ENCODE results near the gene SLC6A17. TPM values are rescaled to one million over a fixed set of nuclear protein-coding genes. Genes with fewer than 3 reads are reported as not detected.

The SLC6A17 gene
- total RNA-seq, 4 donors from 2014 or later = 0.06 to 0.19 (median 0.12) TPM; not detected in 1

DNA sequence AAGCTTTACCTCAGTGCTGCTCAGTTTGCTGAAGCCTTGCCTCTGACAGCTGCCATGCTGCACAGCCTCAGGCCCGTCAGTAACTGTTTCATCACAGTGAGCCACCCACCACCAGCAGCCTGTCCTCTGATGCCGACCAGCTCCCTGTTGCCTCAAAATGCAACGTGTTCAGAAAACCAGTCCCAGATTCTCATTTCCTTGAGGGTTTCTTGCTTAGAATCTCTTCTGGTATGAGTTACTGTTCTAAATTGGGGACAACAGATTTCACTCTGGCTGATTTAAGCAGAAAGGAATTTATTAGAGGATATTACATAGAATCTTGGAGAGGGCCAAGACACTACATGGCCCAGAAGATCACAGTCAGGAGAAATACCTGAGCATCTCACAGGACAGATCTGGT lies 27.1 kb upstream of the SLC6A17 start:
- TF ChIP-seq, protein P1, sequence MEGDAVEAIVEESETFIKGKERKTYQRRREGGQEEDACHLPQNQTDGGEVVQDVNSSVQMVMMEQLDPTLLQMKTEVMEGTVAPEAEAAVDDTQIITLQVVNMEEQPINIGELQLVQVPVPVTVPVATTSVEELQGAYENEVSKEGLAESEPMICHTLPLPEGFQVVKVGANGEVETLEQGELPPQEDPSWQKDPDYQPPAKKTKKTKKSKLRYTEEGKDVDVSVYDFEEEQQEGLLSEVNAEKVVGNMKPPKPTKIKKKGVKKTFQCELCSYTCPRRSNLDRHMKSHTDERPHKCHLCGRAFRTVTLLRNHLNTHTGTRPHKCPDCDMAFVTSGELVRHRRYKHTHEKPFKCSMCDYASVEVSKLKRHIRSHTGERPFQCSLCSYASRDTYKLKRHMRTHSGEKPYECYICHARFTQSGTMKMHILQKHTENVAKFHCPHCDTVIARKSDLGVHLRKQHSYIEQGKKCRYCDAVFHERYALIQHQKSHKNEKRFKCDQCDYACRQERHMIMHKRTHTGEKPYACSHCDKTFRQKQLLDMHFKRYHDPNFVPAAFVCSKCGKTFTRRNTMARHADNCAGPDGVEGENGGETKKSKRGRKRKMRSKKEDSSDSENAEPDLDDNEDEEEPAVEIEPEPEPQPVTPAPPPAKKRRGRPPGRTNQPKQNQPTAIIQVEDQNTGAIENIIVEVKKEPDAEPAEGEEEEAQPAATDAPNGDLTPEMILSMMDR (IDR thresholded peaks at IDR 0.05) = no peak
- DNase-seq (ENCODE audit: low spot score) (no peak), ATAC-seq (ENCODE audit: low FRiP score) (no peak)

DNA sequence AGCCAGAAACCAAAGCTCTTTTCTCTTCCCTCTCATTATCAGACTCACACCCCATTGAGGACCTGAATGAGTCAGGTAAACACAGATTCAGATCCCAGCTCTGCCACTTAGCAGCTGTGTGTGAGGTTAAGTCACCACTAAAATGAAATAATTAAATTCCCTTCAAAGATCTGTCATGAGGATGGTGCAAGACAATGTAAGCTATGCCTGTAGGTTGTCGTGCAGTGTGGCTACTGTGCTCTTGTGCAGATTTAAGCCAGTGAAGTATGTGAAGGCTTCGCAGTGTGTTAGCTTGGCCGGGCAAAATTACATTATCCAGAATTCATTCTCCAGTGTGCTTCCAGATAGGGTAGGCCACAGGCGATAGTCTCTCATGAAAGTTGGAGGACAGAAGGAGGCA lies 24.5 kb upstream of the SLC6A17 start:
- DNase-seq (ENCODE audit: low spot score) (no peak), ATAC-seq (ENCODE audit: low FRiP score) (no peak)
- TF ChIP-seq, protein P1 (IDR thresholded peaks at IDR 0.05) = no peak

DNA sequence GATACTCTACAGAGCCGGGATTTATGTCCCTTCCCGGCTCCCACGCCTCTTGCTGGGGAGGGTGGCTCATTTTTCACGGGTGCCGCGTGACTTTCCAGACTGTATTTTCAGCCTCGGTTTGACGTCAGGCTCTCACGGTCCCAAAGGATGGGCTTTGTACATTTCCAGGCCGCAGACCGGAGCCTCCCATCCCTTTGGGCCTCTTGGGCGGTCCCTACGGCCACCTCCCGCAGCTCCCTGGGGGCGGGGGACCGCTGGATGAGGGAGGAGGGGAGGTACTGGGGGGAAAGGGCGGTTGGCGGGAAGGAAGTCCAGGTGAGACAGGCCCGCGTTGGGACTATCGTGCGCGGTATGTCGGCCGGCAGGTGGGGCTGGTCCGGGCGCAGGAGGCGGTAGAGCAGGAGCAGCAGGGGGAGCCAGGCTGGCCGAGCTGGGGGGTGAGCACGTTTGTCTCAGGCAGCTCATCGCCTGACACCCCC lies 20.1 kb upstream of the SLC6A17 start:
- TF ChIP-seq, protein P1 (IDR thresholded peaks at IDR 0.05) = no peak
- ATAC-seq (ENCODE audit: low FRiP score) (peak; percentile 34), DNase-seq (ENCODE audit: low spot score) (peak; percentile 34)

DNA sequence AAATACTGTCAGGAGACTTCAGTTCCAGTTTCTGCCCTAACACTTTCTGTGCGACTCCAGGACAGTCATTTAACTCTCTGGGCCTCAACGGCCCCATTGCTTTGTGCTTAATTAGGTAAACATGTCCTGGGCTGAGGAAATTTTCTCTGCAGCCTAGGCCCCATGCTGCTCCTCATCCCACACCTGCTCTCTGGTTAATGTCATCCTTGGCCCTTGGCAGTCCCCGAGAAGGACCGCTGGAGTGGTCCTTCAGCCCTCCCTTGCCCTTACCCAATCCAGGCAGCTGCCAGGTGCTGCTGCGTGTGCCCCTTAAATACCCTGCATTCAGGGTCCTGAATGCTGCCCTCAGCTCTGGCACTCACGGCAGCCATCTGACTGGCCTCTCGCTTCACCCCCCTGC lies 19.3 kb upstream of the SLC6A17 start:
- no peak for DNase-seq (ENCODE audit: low spot score)
- ATAC-seq (ENCODE audit: low FRiP score) = no peak
- TF ChIP-seq, protein P1 (IDR thresholded peaks at IDR 0.05) = no peak

DNA sequence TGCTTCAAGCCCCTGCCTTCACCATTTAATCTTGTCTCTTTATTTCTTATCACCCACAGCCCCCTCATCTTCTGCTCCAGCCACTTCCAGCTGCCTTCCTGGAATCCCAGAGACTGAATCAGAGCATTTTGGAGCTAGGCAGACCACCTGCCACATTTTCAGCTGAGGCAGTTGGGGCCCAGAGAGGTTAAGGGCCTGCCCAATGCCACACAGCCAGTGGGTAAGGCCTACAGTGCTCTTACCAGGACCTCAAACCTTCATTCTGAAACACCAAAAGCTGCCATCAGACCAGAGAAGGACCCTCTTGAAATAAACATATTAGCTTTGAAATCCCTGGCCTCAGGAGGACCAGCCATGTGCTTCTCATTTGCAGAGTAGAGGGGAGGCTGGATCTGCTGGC lies 17.6 kb upstream of the SLC6A17 start:
- ATAC-seq (ENCODE audit: low FRiP score) = no peak
- DNase-seq (ENCODE audit: low spot score) = no peak
- TF ChIP-seq, protein P1 (IDR thresholded peaks at IDR 0.05) = no peak

DNA sequence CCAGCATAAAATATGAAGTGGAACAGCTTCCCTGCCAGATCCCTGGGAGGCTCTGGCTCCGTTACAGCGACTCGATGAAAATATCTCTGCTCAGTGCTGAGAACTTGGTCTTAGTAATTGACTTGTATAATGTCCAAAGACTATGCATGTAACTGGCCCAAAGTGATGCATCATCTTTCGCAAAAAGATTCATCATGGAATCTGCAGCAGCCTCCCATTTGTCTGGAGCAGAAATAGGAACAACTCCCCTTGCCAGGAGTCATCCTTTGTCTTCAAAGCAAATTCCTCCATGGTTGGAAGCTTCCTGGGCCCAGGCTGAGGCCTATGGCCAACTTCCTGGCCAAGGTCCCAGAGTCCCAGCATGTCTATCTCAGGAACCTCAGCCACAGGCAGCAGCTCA lies 16.9 kb upstream of the SLC6A17 start:
- DNase-seq (ENCODE audit: low spot score) = no peak
- TF ChIP-seq, protein P1 (IDR thresholded peaks at IDR 0.05) = no peak
- ATAC-seq (ENCODE audit: low FRiP score) = no peak

DNA sequence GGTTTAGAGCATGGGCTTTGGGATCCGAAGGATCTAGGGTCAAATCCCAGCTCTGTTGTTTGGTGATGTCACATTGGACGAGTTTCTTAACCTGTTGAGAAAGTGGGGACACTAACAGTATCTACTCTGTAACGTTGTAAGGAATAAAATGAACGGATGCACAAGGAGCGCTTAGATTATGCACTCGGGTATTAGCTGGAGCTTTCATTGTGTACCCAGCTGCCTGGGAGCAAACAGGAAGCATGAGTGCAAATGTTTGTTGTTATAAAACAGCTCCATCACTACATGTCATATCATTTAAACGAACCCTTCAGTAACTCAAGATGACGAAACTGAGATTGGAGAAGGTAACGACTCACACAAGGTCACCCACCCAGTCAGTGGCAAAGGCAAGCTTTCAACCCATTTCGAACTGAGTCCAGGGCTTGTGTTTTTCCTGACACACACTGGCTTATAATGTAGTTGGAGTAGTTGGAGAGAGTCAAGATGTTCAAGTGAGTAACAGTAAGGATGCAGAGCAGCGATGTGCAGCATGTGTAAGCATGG lies 16.2 kb upstream of the SLC6A17 start:
- DNase-seq (ENCODE audit: low spot score) = no peak
- no peak for ATAC-seq (ENCODE audit: low FRiP score)

More for the DNA sequence above, 16.2 kb upstream of the SLC6A17 start:
- TF ChIP-seq, protein P1 (IDR thresholded peaks at IDR 0.05) = no peak
